Measurements from ENCODE around the gene MFAP5. TPM values are rescaled to one million over a fixed set of nuclear protein-coding genes. Genes with fewer than 3 reads are reported as not detected.

MFAP5 gene
- total RNA-seq, 4 donors from 2014 or later = 168 to 563 (median 480) TPM

- TF ChIP-seq, protein P1, sequence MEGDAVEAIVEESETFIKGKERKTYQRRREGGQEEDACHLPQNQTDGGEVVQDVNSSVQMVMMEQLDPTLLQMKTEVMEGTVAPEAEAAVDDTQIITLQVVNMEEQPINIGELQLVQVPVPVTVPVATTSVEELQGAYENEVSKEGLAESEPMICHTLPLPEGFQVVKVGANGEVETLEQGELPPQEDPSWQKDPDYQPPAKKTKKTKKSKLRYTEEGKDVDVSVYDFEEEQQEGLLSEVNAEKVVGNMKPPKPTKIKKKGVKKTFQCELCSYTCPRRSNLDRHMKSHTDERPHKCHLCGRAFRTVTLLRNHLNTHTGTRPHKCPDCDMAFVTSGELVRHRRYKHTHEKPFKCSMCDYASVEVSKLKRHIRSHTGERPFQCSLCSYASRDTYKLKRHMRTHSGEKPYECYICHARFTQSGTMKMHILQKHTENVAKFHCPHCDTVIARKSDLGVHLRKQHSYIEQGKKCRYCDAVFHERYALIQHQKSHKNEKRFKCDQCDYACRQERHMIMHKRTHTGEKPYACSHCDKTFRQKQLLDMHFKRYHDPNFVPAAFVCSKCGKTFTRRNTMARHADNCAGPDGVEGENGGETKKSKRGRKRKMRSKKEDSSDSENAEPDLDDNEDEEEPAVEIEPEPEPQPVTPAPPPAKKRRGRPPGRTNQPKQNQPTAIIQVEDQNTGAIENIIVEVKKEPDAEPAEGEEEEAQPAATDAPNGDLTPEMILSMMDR (IDR thresholded peaks at IDR 0.05; ENCODE audit: low read depth) = no peak
These were observed 22.4 kb upstream of the MFAP5 start for GRCh38 chr12:8685051-8685450.

- TF ChIP-seq, protein P1 (IDR thresholded peaks at IDR 0.05; ENCODE audit: low read depth) = no peak
These were observed 18.7 kb upstream of the MFAP5 start for GRCh38 chr12:8681129-8681884.

DNA sequence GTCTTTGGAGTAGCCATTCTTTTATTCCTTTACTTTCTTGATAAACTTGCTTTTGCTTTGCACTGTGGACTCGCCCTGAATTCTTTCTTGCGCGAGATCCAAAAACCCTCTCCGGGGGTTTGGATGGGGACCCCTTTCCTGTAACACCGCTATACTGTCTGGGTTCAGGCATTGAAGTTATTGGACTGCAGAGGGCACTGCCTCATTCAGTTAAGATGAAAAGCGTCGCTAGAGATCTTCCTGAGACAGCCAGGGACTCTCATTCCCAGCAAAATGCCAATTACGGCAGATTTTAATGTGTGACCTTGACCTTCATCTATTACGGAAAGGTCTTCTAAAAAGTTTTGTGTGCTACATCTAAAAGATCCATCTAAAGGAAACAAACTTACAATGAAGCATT lies 17.9 kb upstream of the MFAP5 start:
- TF ChIP-seq, protein P1 (IDR thresholded peaks at IDR 0.05; ENCODE audit: low read depth) = no peak

GRCh38 chr12:8678661-8679111 lies 16.1 kb upstream of the MFAP5 start:
- TF ChIP-seq, protein P1 (IDR thresholded peaks at IDR 0.05; ENCODE audit: low read depth) = no peak

DNA sequence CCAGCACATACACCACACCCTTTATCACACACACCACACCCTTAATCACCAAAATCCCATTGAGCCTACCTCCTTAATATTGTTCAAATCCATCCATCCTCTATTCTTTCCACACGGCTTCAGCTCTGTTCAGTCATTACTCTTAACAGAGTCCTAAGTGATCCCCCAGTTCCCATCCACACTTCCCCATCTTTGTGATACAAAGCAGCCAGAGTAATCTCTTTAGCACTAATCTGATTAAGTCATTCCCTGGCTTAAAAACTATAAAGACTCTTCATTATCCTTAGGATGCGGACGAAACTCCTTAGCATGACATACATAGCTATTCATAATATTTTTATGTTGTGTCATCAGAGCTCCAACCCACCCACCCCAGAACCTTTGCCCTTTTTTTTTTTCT lies 14.7 kb upstream of the MFAP5 start:
- TF ChIP-seq, protein P1 (IDR thresholded peaks at IDR 0.05; ENCODE audit: low read depth) = no peak

- TF ChIP-seq, protein P1 (IDR thresholded peaks at IDR 0.05; ENCODE audit: low read depth) = no peak
These were observed 14.0 kb upstream of the MFAP5 start for GRCh38 chr12:8676651-8677050.

- TF ChIP-seq, protein P1 (IDR thresholded peaks at IDR 0.05; ENCODE audit: low read depth) = no peak
These were observed 13.0 kb upstream of the MFAP5 start for GRCh38 chr12:8675591-8676036.
